ENCODE measurements around the gene TGM1.
A peak's percentile ranks its signal among the peaks of the same experiment; 100 is the strongest.

DNA sequence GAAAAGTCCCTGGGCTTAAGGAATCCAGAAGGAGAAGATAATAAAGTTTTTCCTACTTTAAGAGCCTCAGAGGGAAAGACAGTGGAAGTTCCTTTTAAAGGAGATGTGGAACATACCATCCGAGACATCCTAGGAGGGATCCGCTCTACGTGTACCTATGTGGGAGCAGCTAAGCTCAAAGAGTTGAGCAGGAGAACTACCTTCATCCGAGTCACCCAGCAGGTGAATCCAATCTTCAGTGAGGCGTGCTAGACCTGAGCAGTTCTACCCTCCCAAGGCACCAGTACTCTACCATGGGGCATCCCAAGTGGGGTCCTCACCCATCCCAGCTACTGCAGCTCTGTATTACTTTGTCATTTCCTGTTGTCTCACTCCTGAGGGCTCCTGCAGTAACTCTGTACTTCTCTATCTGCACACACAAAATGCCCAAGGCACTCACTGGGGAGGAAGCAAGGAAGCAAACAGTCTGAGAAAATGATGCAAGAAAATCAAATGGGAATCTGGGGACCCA is 24.4 kb downstream of the TGM1 start:
- TF ChIP-seq POLR2AphosphoS5 (IDR thresholded peaks at IDR 0.05; ENCODE audit: low read depth, low read length): peak; percentile 41; the same call in 1 of the 2 replicates
- TF ChIP-seq POLR2A (IDR thresholded peaks at IDR 0.05; ENCODE audit: low read depth, low read length): peak; percentile 39; the same call in 1 of the 2 replicates
- TF ChIP-seq SPI1 (IDR thresholded peaks at IDR 0.05; ENCODE audit: low read depth, low read length): no peak

All from GM12891 (cell line).